Measurements from ENCODE around the gene MACO1. TPM values are rescaled to one million over a fixed set of nuclear protein-coding genes. Genes with fewer than 3 reads are reported as not detected.

Gene MACO1
- total RNA-seq, 1 experiment from 2014 or later = 9.8 TPM

GRCh38 chr1:25548601-25549000, 117.9 kb downstream of the MACO1 start:
- no peak for TF ChIP-seq ZNF274 (IDR thresholded peaks at IDR 0.05; ENCODE audit: low read depth, low read length)
- TF ChIP-seq FOSL1 (IDR thresholded peaks at IDR 0.05; ENCODE audit: low read depth) = no peak
- no peak for TF ChIP-seq YY1 (IDR thresholded peaks at IDR 0.05; ENCODE audit: extremely low read depth, insufficient replicate concordance, low read depth, low read length)
- no peak for TF ChIP-seq ELF1 (IDR thresholded peaks at IDR 0.05; ENCODE audit: borderline replicate concordance, low read depth)
- no peak for TF ChIP-seq SRF (IDR thresholded peaks at IDR 0.05; ENCODE audit: low read depth)
- no peak for TF ChIP-seq POLR2A (IDR thresholded peaks at IDR 0.05; ENCODE audit: borderline replicate concordance, extremely low read depth, insufficient read depth, insufficient read length)
- no peak for TF ChIP-seq EZH2 (IDR thresholded peaks at IDR 0.05)
- TF ChIP-seq EZH2phosphoT487 (IDR thresholded peaks at IDR 0.05; ENCODE audit: borderline replicate concordance) = no peak
- TF ChIP-seq EGR1 (IDR thresholded peaks at IDR 0.05; ENCODE audit: low read depth) = no peak
- no peak for TF ChIP-seq TCF7L2 (IDR thresholded peaks at IDR 0.05; ENCODE audit: borderline replicate concordance, extremely low read depth, insufficient read depth, insufficient read length)
- TF ChIP-seq MAX (IDR thresholded peaks at IDR 0.05) = no peak
- no peak for TF ChIP-seq ZFX (IDR thresholded peaks at IDR 0.05)
- TF ChIP-seq CBX3 (IDR thresholded peaks at IDR 0.05; ENCODE audit: low read depth) = no peak
- no peak for TF ChIP-seq REST (IDR thresholded peaks at IDR 0.05; ENCODE audit: low read depth)
- no peak for TF ChIP-seq SP1 (IDR thresholded peaks at IDR 0.05; ENCODE audit: low read depth)
- TF ChIP-seq JUND (IDR thresholded peaks at IDR 0.05) = no peak
- TF ChIP-seq SIN3A (IDR thresholded peaks at IDR 0.05; ENCODE audit: low read depth) = no peak
- no peak for TF ChIP-seq CTCF (IDR thresholded peaks at IDR 0.05 in 2 of 3, conservative IDR thresholded peaks at IDR 0.05 in 1 of 3; ENCODE audit: borderline replicate concordance in 1 of 3, insufficient read depth in 1 of 3, low read depth in 2 of 3, low read length in 2 of 3)
- no peak for TF ChIP-seq ATF3 (IDR thresholded peaks at IDR 0.05)
- RAD21 ChIA-PET (ENCODE audit: low non-redundant PET in 1 of 2, low total read pairs in 2 of 2, uncharacterized antibody in 2 of 2, unreplicated experiment in 2 of 2) = no interaction called here
- H3K27me3 ChIP-seq (ENCODE audit: insufficient read depth, low read length) = no peaks in the 10 kb centered on the region
- H3K9me3 ChIP-seq (ENCODE audit: control insufficient read depth in 1 of 2, insufficient read depth in 1 of 2, low read depth in 1 of 2, low read length in 2 of 2) = no peaks in the 10 kb centered on the region
- ATAC-seq (no peak), DNase-seq (ENCODE audit: low read depth, low spot score) (no peak)
- no peaks in the 10 kb centered on the region; the same call in 1 of the 2 replicates for H4K20me1 ChIP-seq (ENCODE audit: insufficient read depth)
- H3K27ac ChIP-seq (ENCODE audit: low read depth, low read length) = peak overlapping the region; percentile 65; the same call in 1 of the 2 replicates
- H3K36me3 ChIP-seq (ENCODE audit: control insufficient read depth in 1 of 2, insufficient read depth in 2 of 2, low read length in 2 of 2) = no peaks in the 10 kb centered on the region
- H3K9me2 ChIP-seq (ENCODE audit: insufficient read depth) = no peaks in the 10 kb centered on the region
- H3K4me3 ChIP-seq (replicated peaks in 1 of 2; ENCODE audit: low read depth in 1 of 2, low read length in 2 of 2) = no peak overlapping the region; a peak in 1 of 4 replicates
- no TSS peak for BruUV-seq (replicated peaks)
- CTCF ChIA-PET = no interaction called here
- no peak overlapping the region for H2AFZ ChIP-seq (ENCODE audit: low read depth, low read length, poor library complexity, severe bottlenecking)
- peaks cover 41 to 55% of the 10 kb centered on the region in 2 experiments for H3K4me1 ChIP-seq (ENCODE audit: control insufficient read depth in 1 of 2, insufficient read depth in 2 of 2, low read length in 2 of 2)
- peak overlapping the region; percentile 49 for H3K9ac ChIP-seq (ENCODE audit: low read length)
- intact Hi-C loops (cut with micrococcal nuclease) = loop anchor here (2.0 to 10.0 kb wide), 2 partner anchors 20 to 446 kb away; partner anchors contain the start of gene PAFAH2
- H3K4me2 ChIP-seq (ENCODE audit: low read length) = peak overlapping the region; percentile 66
- H3K79me2 ChIP-seq (ENCODE audit: insufficient read depth, low read length) = peaks cover 49% of the 10 kb centered on the region
- POLR2A ChIA-PET = interaction anchor here (0.8 to 1.4 kb wide), 2 partner anchors 245 to 267 kb away, joined by 3 read pairs; no protein-coding TSS in a partner anchor
